ENCODE data around the gene GUK1. TPM values are rescaled to one million over a fixed set of nuclear protein-coding genes. Genes with fewer than 3 reads are reported as not detected.

GUK1 gene
- total and polyA plus RNA-seq, 2 experiments from 2014 or later = 87.5 to 121 TPM

DNA sequence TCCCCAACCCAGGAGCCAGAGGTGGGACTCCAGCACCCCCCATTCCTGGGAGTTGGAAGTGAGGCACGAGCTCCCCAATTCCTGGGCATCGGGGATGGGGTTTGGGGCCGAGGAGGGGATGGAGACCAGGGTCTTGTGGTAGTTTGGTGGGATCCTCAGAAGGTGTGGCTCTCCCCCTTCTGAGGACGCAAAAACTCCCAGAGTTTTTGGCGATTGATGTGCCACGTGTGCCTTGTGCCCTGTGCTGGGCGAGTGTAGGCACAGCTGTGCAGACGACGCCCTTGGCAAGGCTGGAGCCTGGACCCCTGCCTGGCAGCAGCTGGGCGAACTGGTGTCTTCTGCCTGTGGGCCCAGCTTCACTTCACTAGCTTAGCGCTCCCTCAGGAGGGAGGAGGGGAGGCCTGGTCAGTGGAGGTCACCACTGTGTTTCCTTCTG, 2.6 kb downstream of the GUK1 start:
- no peak overlapping the region; the same call in 2 of the 3 replicates for H3K4me3 Mint-ChIP-seq
- no peak for DNase-seq (ENCODE audit: low spot score)
- H3K27ac ChIP-seq (ENCODE audit: low read depth) = no peak overlapping the region
- no peaks in the 10 kb centered on the region; the same call in 2 of the 3 replicates for H3K9me3 Mint-ChIP-seq
- peaks cover 13% of the 10 kb centered on the region for H3K27me3 Mint-ChIP-seq (ENCODE audit: insufficient read depth, low read depth, poor library complexity)
- peaks cover 34% of the 10 kb centered on the region for H3K79me2 ChIP-seq (replicated peaks; ENCODE audit: insufficient read depth)
- peaks cover 3% of the 10 kb centered on the region for H3K27me3 ChIP-seq (ENCODE audit: insufficient read depth)
- no peak overlapping the region for H3K27ac Mint-ChIP-seq
- H3K36me3 Mint-ChIP-seq (ENCODE audit: low read depth) = no peaks in the 10 kb centered on the region; the same call in 1 of the 3 replicates
- H3F3A ChIP-seq (replicated peaks; ENCODE audit: low read depth) = no peaks in the 10 kb centered on the region
- TF ChIP-seq EZH2phosphoT487 (IDR thresholded peaks at IDR 0.05; ENCODE audit: unreplicated experiment) = no peak
- TF ChIP-seq ZNF331 (CRISPR knock-in tag; IDR thresholded peaks at IDR 0.05; ENCODE audit: low read depth) = no peak
- no peak for TF ChIP-seq POLR2AphosphoS5 (IDR thresholded peaks at IDR 0.05; ENCODE audit: low read depth)
- no peak for TF ChIP-seq ZNF114 (CRISPR knock-in tag; IDR thresholded peaks at IDR 0.05)
- no peak for TF ChIP-seq CREB1 (CRISPR knock-in tag; IDR thresholded peaks at IDR 0.05; ENCODE audit: low read depth)
- TF ChIP-seq JUNB (IDR thresholded peaks at IDR 0.05; ENCODE audit: unreplicated experiment) = no peak
- TF ChIP-seq EZH2 (IDR thresholded peaks at IDR 0.05; ENCODE audit: low read depth, unreplicated experiment) = no peak
- TF ChIP-seq STAT1 (IDR thresholded peaks at IDR 0.05; ENCODE audit: unreplicated experiment) = no peak
- TF ChIP-seq NANOG (IDR thresholded peaks at IDR 0.05; ENCODE audit: borderline replicate concordance) = no peak
- TF ChIP-seq ETS1 (IDR thresholded peaks at IDR 0.05) = no peak
- TF ChIP-seq, protein P1, sequence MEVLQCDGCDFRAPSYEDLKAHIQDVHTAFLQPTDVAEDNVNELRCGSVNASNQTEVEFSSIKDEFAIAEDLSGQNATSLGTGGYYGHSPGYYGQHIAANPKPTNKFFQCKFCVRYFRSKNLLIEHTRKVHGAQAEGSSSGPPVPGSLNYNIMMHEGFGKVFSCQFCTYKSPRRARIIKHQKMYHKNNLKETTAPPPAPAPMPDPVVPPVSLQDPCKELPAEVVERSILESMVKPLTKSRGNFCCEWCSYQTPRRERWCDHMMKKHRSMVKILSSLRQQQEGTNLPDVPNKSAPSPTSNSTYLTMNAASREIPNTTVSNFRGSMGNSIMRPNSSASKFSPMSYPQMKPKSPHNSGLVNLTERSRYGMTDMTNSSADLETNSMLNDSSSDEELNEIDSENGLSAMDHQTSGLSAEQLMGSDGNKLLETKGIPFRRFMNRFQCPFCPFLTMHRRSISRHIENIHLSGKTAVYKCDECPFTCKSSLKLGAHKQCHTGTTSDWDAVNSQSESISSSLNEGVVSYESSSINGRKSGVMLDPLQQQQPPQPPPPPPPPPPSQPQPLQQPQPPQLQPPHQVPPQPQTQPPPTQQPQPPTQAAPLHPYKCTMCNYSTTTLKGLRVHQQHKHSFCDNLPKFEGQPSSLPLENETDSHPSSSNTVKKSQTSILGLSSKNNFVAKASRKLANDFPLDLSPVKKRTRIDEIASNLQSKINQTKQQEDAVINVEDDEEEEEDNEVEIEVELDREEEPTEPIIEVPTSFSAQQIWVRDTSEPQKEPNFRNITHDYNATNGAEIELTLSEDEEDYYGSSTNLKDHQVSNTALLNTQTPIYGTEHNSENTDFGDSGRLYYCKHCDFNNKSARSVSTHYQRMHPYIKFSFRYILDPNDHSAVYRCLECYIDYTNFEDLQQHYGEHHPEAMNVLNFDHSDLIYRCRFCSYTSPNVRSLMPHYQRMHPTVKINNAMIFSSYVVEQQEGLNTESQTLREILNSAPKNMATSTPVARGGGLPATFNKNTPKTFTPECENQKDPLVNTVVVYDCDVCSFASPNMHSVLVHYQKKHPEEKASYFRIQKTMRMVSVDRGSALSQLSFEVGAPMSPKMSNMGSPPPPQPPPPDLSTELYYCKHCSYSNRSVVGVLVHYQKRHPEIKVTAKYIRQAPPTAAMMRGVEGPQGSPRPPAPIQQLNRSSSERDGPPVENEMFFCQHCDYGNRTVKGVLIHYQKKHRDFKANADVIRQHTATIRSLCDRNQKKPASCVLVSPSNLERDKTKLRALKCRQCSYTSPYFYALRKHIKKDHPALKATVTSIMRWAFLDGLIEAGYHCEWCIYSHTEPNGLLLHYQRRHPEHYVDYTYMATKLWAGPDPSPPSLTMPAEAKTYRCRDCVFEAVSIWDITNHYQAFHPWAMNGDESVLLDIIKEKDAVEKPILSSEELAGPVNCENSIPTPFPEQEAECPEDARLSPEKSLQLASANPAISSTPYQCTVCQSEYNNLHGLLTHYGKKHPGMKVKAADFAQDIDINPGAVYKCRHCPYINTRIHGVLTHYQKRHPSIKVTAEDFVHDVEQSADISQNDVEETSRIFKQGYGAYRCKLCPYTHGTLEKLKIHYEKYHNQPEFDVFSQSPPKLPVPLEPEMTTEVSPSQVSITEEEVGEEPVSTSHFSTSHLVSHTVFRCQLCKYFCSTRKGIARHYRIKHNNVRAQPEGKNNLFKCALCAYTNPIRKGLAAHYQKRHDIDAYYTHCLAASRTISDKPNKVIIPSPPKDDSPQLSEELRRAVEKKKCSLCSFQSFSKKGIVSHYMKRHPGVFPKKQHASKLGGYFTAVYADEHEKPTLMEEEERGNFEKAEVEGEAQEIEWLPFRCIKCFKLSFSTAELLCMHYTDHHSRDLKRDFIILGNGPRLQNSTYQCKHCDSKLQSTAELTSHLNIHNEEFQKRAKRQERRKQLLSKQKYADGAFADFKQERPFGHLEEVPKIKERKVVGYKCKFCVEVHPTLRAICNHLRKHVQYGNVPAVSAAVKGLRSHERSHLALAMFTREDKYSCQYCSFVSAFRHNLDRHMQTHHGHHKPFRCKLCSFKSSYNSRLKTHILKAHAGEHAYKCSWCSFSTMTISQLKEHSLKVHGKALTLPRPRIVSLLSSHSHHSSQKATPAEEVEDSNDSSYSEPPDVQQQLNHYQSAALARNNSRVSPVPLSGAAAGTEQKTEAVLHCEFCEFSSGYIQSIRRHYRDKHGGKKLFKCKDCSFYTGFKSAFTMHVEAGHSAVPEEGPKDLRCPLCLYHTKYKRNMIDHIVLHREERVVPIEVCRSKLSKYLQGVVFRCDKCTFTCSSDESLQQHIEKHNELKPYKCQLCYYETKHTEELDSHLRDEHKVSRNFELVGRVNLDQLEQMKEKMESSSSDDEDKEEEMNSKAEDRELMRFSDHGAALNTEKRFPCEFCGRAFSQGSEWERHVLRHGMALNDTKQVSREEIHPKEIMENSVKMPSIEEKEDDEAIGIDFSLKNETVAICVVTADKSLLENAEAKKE (CRISPR knock-in tag; IDR thresholded peaks at IDR 0.05) = no peak
- TF ChIP-seq, protein P2, sequence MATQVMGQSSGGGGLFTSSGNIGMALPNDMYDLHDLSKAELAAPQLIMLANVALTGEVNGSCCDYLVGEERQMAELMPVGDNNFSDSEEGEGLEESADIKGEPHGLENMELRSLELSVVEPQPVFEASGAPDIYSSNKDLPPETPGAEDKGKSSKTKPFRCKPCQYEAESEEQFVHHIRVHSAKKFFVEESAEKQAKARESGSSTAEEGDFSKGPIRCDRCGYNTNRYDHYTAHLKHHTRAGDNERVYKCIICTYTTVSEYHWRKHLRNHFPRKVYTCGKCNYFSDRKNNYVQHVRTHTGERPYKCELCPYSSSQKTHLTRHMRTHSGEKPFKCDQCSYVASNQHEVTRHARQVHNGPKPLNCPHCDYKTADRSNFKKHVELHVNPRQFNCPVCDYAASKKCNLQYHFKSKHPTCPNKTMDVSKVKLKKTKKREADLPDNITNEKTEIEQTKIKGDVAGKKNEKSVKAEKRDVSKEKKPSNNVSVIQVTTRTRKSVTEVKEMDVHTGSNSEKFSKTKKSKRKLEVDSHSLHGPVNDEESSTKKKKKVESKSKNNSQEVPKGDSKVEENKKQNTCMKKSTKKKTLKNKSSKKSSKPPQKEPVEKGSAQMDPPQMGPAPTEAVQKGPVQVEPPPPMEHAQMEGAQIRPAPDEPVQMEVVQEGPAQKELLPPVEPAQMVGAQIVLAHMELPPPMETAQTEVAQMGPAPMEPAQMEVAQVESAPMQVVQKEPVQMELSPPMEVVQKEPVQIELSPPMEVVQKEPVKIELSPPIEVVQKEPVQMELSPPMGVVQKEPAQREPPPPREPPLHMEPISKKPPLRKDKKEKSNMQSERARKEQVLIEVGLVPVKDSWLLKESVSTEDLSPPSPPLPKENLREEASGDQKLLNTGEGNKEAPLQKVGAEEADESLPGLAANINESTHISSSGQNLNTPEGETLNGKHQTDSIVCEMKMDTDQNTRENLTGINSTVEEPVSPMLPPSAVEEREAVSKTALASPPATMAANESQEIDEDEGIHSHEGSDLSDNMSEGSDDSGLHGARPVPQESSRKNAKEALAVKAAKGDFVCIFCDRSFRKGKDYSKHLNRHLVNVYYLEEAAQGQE (IDR thresholded peaks at IDR 0.05; ENCODE audit: unreplicated experiment) = no peak
- no peak for TF ChIP-seq CTCF (conservative IDR thresholded peaks at IDR 0.05; ENCODE audit: low read depth in 2 of 2)
- H2AFZ ChIP-seq = no peak overlapping the region
- no peaks in the 10 kb centered on the region for H3K9me2 ChIP-seq (ENCODE audit: insufficient read depth)
- H4K20me1 ChIP-seq (replicated peaks; ENCODE audit: insufficient read depth) = no peaks in the 10 kb centered on the region
- peaks cover 5% of the 10 kb centered on the region; the same call in 1 of the 2 replicates for H3K4me1 ChIP-seq (ENCODE audit: insufficient read depth)
- H3K4me1 Mint-ChIP-seq = peaks cover 2% of the 10 kb centered on the region; the same call in 1 of the 3 replicates
- H3K4me3 ChIP-seq = no peak overlapping the region
- no peak for ATAC-seq
- no peaks in the 10 kb centered on the region for H3K36me3 ChIP-seq (ENCODE audit: insufficient read depth)
- H3K4me2 ChIP-seq = no peak overlapping the region

Measured in GM23338 (cell line).